NT2/D1 (cell line): ENCODE measurements around the gene CKAP5.
A peak's percentile ranks its signal among the peaks of the same experiment; 100 is the strongest.
"Not testable (repeated sequence)": the region's sequence is repeated elsewhere in the genome, so short reads cannot be mapped to it uniquely, and the experiment has no call there.

Experiments
- DNase-seq: peaks from one replicate; pipeline ENCODE4 v3.0.0-alpha.2; 2011; ENCODE audit warnings: low read depth, low spot score
- H3K27me3 ChIP-seq: 2 replicates; pipeline ENCODE4 v1.6.0; 2011; ENCODE audit warnings: mild to moderate bottlenecking; ENCODE audit not compliant: insufficient read length, insufficient read depth
- H3K36me3 ChIP-seq: 2 replicates; pipeline ENCODE4 v1.6.1; 2011; ENCODE audit warnings: mild to moderate bottlenecking, low read length, mixed read lengths; ENCODE audit not compliant: insufficient read depth, insufficient read length
- H3K4me1 ChIP-seq: 2 replicates; pipeline ENCODE4 v1.5.1; 2011; ENCODE audit not compliant: insufficient read depth, insufficient read length
- H3K4me3 ChIP-seq: 2 replicates; pipeline ENCODE4 v1.5.1; 2011; ENCODE audit warnings: low read depth; ENCODE audit not compliant: insufficient read length
- H3K9ac ChIP-seq: 2 replicates; pipeline ENCODE4 v1.6.0; 2011; ENCODE audit warnings: low read depth; ENCODE audit not compliant: insufficient read length
- H3K9me3 ChIP-seq: 2 replicates; pipeline ENCODE4 v1.5.1; 2011; ENCODE audit warnings: mild to moderate bottlenecking, low read length; ENCODE audit not compliant: insufficient read depth
- SUZ12 ChIP-seq: IDR thresholded peaks from 2 replicates; pipeline ENCODE4 v1.6.1; 2011; ENCODE audit not compliant: insufficient read length, insufficient read depth; ENCODE audit errors: extremely low read depth
- YY1 ChIP-seq: IDR thresholded peaks from 2 replicates; pipeline ENCODE4 v1.6.1; 2011; ENCODE audit not compliant: insufficient read length, insufficient read depth
- ZNF274 ChIP-seq: IDR thresholded peaks from 2 replicates; pipeline ENCODE4 v1.6.1; 2011; ENCODE audit warnings: mild to moderate bottlenecking, low read depth, low read length

Gene CKAP5

DNA sequence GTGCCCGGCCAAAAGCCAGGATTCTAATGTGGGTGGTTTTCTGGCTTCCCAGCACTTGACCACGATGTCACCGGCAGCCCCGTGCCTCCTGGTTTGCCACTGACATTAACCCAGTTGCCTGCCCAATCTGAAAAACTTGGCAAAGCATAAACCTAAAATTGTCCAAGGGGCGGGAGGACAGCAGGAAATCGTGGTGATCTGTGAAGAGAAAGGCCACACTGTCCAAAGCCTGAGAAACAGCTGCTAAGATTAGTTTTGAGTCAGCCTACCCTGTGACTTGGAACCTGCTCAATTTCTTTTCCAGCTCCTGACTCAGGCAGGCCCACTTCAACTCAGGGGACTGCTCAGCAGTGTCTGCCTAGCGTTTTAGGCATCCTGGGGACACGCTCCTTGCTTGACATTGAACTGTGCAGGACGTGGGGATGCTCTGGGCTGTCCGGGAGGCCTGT, 135.2 kb downstream of the CKAP5 start:
- H3K4me3 ChIP-seq: no peak overlapping the region
- H3K9me3 ChIP-seq: no peaks in the 10 kb centered on the region
- H3K36me3 ChIP-seq: peaks cover 42% of the 10 kb centered on the region
- no peak for DNase-seq
- no peak overlapping the region for H3K9ac ChIP-seq
- no peaks in the 10 kb centered on the region for H3K27me3 ChIP-seq
- H3K4me1 ChIP-seq: no peaks in the 10 kb centered on the region
- TF ChIP-seq YY1: no peak

DNA sequence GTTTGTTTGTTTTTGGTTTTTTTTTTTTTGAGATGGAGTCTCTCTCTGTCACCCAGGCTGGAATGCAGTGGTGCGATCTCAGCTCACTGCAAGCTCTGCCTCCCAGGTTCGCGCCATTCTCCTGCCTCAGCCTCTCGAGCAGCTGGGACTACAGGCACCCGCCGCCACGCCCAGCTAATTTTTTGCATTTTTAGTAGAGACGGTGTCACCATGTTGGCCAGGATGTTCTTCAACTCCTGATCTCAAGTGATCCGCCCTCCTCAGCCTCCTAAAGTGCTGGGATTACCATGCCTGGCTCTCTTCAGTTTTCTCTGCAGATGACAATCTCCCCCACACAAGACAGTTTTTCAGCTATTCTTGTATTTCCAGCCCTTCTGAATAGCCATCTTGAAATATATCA, 136.7 kb downstream of the CKAP5 start:
- H3K27me3 ChIP-seq, H3K9me3 ChIP-seq, H3K9ac ChIP-seq, H3K4me1 ChIP-seq, H3K4me3 ChIP-seq, DNase-seq: not testable (repeated sequence)
- peaks cover 57% of the 10 kb centered on the region for H3K36me3 ChIP-seq

DNA sequence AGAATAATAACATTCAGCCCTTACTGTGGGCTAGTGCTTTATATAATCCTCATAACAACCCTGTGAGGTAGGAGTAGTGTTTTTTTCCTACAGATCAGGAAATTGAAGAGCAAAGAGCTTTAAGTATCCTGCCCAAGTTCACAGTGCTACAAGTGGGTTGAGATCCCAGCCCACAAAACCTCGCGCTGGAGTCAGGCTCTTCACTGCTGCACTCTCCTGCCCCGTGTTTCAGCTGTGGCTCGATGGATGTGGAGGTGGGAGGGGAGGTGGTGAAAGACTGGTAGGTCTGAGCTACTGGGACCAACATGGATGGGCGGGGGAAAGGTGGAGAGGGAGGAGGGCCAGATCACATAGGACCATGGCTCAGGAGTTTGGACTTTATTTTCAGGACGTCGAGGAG, 139.2 kb downstream of the CKAP5 start:
- Histone ChIP-seq H3K4me1 (no peaks in the 10 kb centered on the region), H3K4me3 (no peak overlapping the region), H3K27me3 (no peaks in the 10 kb centered on the region), H3K9me3 (no peaks in the 10 kb centered on the region), H3K36me3 (peaks cover 80% of the 10 kb centered on the region), H3K9ac (no peak overlapping the region)
- no peak for TF ChIP-seq ZNF274
- no peak for TF ChIP-seq SUZ12
- no peak for TF ChIP-seq YY1
- no peak for DNase-seq

DNA sequence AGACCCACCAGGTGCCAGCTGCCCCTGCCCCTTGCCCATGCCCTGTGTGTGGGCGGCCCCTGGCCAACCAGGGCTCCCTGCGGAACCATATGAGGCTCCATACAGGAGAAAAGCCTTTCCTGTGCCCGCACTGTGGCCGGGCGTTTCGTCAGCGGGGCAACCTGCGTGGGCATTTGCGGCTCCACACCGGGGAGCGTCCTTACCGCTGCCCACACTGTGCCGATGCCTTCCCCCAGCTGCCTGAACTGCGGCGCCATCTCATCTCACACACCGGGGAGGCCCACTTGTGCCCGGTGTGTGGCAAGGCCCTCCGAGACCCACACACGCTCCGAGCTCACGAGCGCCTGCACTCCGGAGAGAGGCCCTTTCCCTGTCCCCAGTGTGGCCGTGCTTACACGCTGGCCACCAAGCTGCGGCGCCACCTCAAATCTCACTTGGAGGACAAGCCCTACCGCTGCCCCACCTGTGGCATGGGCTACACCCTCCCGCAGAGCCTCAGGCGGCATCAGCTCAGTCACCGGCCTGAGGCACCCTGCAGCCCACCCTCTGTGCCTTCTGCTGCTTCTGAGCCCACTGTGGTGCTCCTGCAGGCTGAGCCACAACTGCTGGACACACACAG, 140.9 kb downstream of the CKAP5 start:
- Histone ChIP-seq H3K36me3 (peaks cover 75% of the 10 kb centered on the region), H3K9ac (no peak overlapping the region)
- no peak for DNase-seq

GRCh38 chr11:46701078-46701654, 144.9 kb downstream of the CKAP5 start:
- Histone ChIP-seq H3K27me3 (no peaks in the 10 kb centered on the region), H3K9me3 (no peaks in the 10 kb centered on the region), H3K4me3 (peak overlapping the region; percentile 99), H3K36me3 (peaks cover 49% of the 10 kb centered on the region), H3K9ac (peak overlapping the region; percentile 99), H3K4me1 (peaks cover 5% of the 10 kb centered on the region)
- DNase-seq: no peak
- TF ChIP-seq ZNF274 (no peak), YY1 (no peak), SUZ12 (no peak)

More for the DNA sequence above, 140.9 kb downstream of the CKAP5 start:
- TF ChIP-seq ZNF274 (no peak), SUZ12 (no peak), YY1 (no peak)
- no peaks in the 10 kb centered on the region for H3K27me3 ChIP-seq
- no peaks in the 10 kb centered on the region for H3K9me3 ChIP-seq
- no peak overlapping the region for H3K4me3 ChIP-seq
- no peaks in the 10 kb centered on the region for H3K4me1 ChIP-seq

DNA sequence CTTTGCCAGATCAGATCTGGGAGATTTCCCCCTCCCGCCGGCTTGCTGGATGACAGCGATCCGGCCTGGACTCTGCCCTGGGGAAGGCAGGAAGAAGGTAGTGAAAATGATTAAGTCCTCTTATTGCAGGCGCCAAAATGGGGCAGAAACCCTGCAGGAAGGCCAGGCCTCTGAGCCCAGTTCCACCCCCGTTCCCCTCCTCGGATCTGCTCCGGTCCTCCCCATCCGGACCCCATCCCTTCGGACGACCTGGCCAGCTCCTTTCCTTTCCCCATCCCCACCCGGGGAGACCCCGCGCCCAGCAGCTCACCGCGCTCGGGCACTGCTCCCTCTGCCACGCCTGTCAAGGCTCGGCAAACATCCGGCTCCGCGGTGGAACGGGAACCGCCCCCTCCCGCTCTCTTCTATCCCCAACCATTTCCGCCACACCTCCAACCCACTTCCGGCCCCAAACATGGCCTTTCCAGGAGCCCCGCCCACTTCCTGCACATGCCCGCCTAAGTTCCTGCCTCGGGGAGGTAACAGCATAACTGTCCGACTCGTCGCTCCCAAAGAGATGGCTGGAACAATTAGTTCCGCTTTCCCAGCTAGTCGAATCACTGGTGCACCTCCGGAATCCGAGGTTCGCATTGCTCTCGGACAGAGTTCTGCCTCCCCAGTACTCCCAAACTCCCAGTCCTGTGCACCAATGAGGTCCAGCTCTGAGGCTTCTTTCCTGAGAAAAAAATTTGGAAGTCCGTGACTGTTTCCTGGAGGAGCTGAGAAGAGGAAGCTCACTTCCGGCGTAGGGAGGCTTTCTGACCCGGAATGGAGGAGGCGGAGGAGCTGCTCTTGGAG, 145.6 kb downstream of the CKAP5 start, which contains the start of the genes ARHGAP1 and ZNF408:
TSS of gene ARHGAP1 (minus strand) at position 379 of the 837 bp plus-strand sequence. CDS start 4,512 bp downstream, outside the sequence.
TSS of gene ZNF408 (plus strand) at position 791 of the 837 bp plus-strand sequence. CDS start at position 808, 17 bp downstream.
- no peaks in the 10 kb centered on the region for H3K27me3 ChIP-seq

DNA sequence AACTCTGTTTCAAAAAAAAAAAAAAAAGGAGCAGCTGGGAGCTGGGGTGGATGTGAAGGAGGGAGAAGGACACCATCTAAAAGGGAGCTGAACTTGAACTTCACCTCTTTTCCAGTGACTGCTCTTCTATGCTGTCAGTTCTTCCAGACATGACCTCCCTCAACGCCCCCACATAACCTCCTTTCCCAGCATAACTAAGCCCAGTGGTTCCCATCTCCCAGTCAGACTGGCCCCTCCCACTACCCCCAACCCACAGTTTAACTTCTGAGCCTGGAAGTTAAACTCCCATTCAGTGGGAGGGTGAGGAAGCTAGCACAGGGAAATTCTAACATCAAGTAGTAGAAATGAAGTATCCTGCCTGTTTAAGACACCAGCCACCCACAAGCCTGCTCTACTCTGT, 147.5 kb downstream of the CKAP5 start:
- TF ChIP-seq SUZ12 (no peak), ZNF274 (no peak), YY1 (no peak)
- H3K36me3 ChIP-seq: peaks cover 49% of the 10 kb centered on the region
- no peak overlapping the region for H3K9ac ChIP-seq

More for the DNA sequence above, 145.6 kb downstream of the CKAP5 start, which contains the start of the genes ARHGAP1 and ZNF408:
- H3K36me3 ChIP-seq: peaks cover 49% of the 10 kb centered on the region
- H3K9me3 ChIP-seq: no peaks in the 10 kb centered on the region
- peak within 1 kb of the TSS; percentile 99 for H3K9ac ChIP-seq
- peaks cover 7% of the 10 kb centered on the region for H3K4me1 ChIP-seq
- H3K4me3 ChIP-seq: peak within 1 kb of the TSS; percentile 99
- DNase-seq: peak; percentile 100
- TF ChIP-seq SUZ12: no peak
- no peak for TF ChIP-seq YY1
- TF ChIP-seq ZNF274: no peak

More for the DNA sequence above, 147.5 kb downstream of the CKAP5 start:
- Histone ChIP-seq H3K9me3 (no peaks in the 10 kb centered on the region), H3K27me3 (no peaks in the 10 kb centered on the region), H3K4me1 (peaks cover 11% of the 10 kb centered on the region), H3K4me3 (no peak overlapping the region)
- no peak for DNase-seq
